Ascending aorta (tissue), 2 donors: ENCODE data around the gene ANKRD24. TPM values are rescaled to one million over a fixed set of nuclear protein-coding genes. Genes with fewer than 3 reads are reported as not detected.
"Not testable (repeated sequence)": the region's sequence is repeated elsewhere in the genome, so short reads cannot be mapped to it uniquely, and the experiment has no call there.

ENCODE experiments used
- DNase-seq, 2 donors: peaks; one replicate each; pipeline ENCODE4 v3.0.0-alpha.2; 2019; ENCODE audit warnings: low spot score in 2 of 2
- H3K27ac ChIP-seq, 2 donors: fragments of 200-600 bp; sonication (generic); one replicate each; pipeline ENCODE4 v1.5.1; 2016 to 2017; ENCODE audit warnings: mild to moderate bottlenecking in 1 of 2
- H3K27me3 ChIP-seq: fragments of 200-600 bp; sonication (generic); one replicate; pipeline ENCODE4 v1.5.1; 2017
- H3K36me3 ChIP-seq, 2 donors: fragments of 200-600 bp; sonication (generic); one replicate each; pipeline ENCODE4 v1.5.1; 2016
- H3K4me1 ChIP-seq, 2 donors: fragments of 200-600 bp; sonication (generic); one replicate each; pipeline ENCODE4 v1.5.1; 2016 to 2017; ENCODE audit warnings: mild to moderate bottlenecking in 1 of 2
- H3K4me3 ChIP-seq, 2 donors: fragments of 200-600 bp; sonication (generic); one replicate each; pipeline ENCODE4 v1.5.1; 2016 to 2017; ENCODE audit warnings: mild to moderate bottlenecking in 1 of 2
- H3K9me3 ChIP-seq, 2 donors: fragments of 200-600 bp; sonication (generic); one replicate each; pipeline ENCODE4 v1.5.1; 2016
- CTCF ChIP-seq, 3 experiments: fragments of 200-600 bp in 2 of 3; fragments of 450-650 bp in 1 of 3; sonication (generic) in 2 of 3; IDR thresholded peaks; one replicate each; pipeline ENCODE4 v1.5.1; 2016 to 2019; ENCODE audit warnings: antibody characterized with exemption in 3 of 3, mild to moderate bottlenecking in 1 of 3, moderate library complexity in 1 of 3
- intact Hi-C: fragments of 100-400 bp; cut with DNase I; formaldehyde crosslinking; loops from one replicate; pipeline ENCODE4 v1.15.1; 2023
- total RNA-seq: library from RNA; depleted of rRNA; stranded (reverse); fragments of >200 nt; gene quantifications from one replicate; pipeline ENCODE4 v1.1.0, GENCODE V29; 2016

The ANKRD24 gene
- total RNA-seq, 1 donor from 2014 or later = not detected

GRCh38 chr19:4184718-4185352 is 2.3 kb downstream of the ANKRD24 start:
- Histone ChIP-seq H3K9me3 (no peaks in the 10 kb centered on the region), H3K27me3 (no peaks in the 10 kb centered on the region), H3K27ac (no peak overlapping the region), H3K36me3 (peaks cover 4 to 6% of the 10 kb centered on the region in 2 donors), H3K4me3 (no peak overlapping the region), H3K4me1 (peaks cover 12 to 14% of the 10 kb centered on the region in 2 donors)
- no peak for TF ChIP-seq CTCF (IDR thresholded peaks at IDR 0.05)
- intact Hi-C loops = loop anchor here (5.0 kb wide), 4 partner anchors 62 to 423 kb away; partner anchors contain the start of genes APBA3, EEF2, MRPL54 and YJU2
- no peak for DNase-seq

- Histone ChIP-seq H3K36me3 (peaks cover under 1% of the 10 kb centered on the region in 2 donors), H3K4me1 (peaks cover 12 to 14% of the 10 kb centered on the region in 2 donors), H3K4me3 (no peak overlapping the region), H3K27ac (no peak overlapping the region), H3K27me3 (no peaks in the 10 kb centered on the region), H3K9me3 (no peaks in the 10 kb centered on the region)
- TF ChIP-seq CTCF (IDR thresholded peaks at IDR 0.05) = no peak
- intact Hi-C loops = no loop called here
- DNase-seq = no peak
Observed at GRCh38 chr19:4185413-4186086, 3.1 kb downstream of the ANKRD24 start.

- H3K27ac ChIP-seq = no peak overlapping the region
- TF ChIP-seq CTCF (IDR thresholded peaks at IDR 0.05) = peak in 2 of 3 experiments; percentile 21 to 51
- H3K4me1 ChIP-seq = peaks cover 9 to 11% of the 10 kb centered on the region in 2 donors
- intact Hi-C loops = no loop called here
- H3K9me3 ChIP-seq = no peaks in the 10 kb centered on the region
- DNase-seq = peak in 1 of 2 donors; percentile 74
- H3K36me3 ChIP-seq = no peaks in the 10 kb centered on the region
- H3K27me3 ChIP-seq = no peaks in the 10 kb centered on the region
- H3K4me3 ChIP-seq = no peak overlapping the region
Observed at GRCh38 chr19:4186087-4186993, 3.9 kb downstream of the ANKRD24 start.

GRCh38 chr19:4187313-4188122 is 5.0 kb downstream of the ANKRD24 start:
- H3K36me3 ChIP-seq = no peaks in the 10 kb centered on the region
- DNase-seq = no peak
- H3K27me3 ChIP-seq = no peaks in the 10 kb centered on the region
- H3K4me3 ChIP-seq = no peak overlapping the region
- H3K27ac ChIP-seq = no peak overlapping the region
- H3K4me1 ChIP-seq = peaks cover 0 to 6% of the 10 kb centered on the region in 2 donors
- no peak for TF ChIP-seq CTCF (IDR thresholded peaks at IDR 0.05)
- intact Hi-C loops = no loop called here
- H3K9me3 ChIP-seq = no peaks in the 10 kb centered on the region

- no peak for DNase-seq
- intact Hi-C loops = no loop called here
- no peaks in the 10 kb centered on the region for H3K27me3 ChIP-seq
Observed at GRCh38 chr19:4189641-4190040, 7.2 kb downstream of the ANKRD24 start.

GRCh38 chr19:4192537-4192936 is 10.0 kb downstream of the ANKRD24 start:
- H3K27ac ChIP-seq, DNase-seq, H3K9me3 ChIP-seq, H3K4me1 ChIP-seq, H3K4me3 ChIP-seq, H3K36me3 ChIP-seq, H3K27me3 ChIP-seq, intact Hi-C loops: not testable (repeated sequence)

More at GRCh38 chr19:4189641-4190040, 7.2 kb downstream of the ANKRD24 start:
- no peaks in the 10 kb centered on the region for H3K4me1 ChIP-seq
- TF ChIP-seq CTCF (IDR thresholded peaks at IDR 0.05) = no peak
- no peaks in the 10 kb centered on the region for H3K36me3 ChIP-seq
- H3K9me3 ChIP-seq = no peaks in the 10 kb centered on the region
- no peak overlapping the region for H3K4me3 ChIP-seq
- no peak overlapping the region for H3K27ac ChIP-seq
